ENCODE measurements around the gene PTPN4. TPM values are rescaled to one million over a fixed set of nuclear protein-coding genes. Genes with fewer than 3 reads are reported as not detected.

The PTPN4 gene
- total and polyA plus RNA-seq, 2 of the 8 experiments (the other 6 are each of a cell fraction or from before 2014, with no cell fraction given): 28.5 to 105 TPM

- H3K79me2 ChIP-seq (ENCODE audit: control insufficient read depth in 1 of 2, insufficient read depth in 2 of 2, low read length in 2 of 2): no peaks in the 10 kb centered on the region
- FAIRE-seq: no peak
- H2AK5ac ChIP-seq (ENCODE audit: low read depth, low read length): no peak overlapping the region
- H2BK5ac ChIP-seq (ENCODE audit: low read depth, low read length): no peak overlapping the region
- H3K4me1 ChIP-seq (replicated peaks in 1 of 4; ENCODE audit: control insufficient read depth in 3 of 4, insufficient read depth in 4 of 4, low read length in 3 of 4): no peaks in the 10 kb centered on the region
- H3K9ac ChIP-seq (replicated peaks in 1 of 4; ENCODE audit: extremely low read depth in 1 of 4, low read depth in 3 of 4, low read length in 3 of 4): no peak overlapping the region
- no peak for DNase-seq (ENCODE audit: low read depth in 1 of 2, low spot score in 2 of 2)
- peaks cover 2 to 42% (median 19%) of the 10 kb centered on the region in 4 experiments; a peak in 7 of 8 replicates for H3K36me3 ChIP-seq (ENCODE audit: control insufficient read depth in 2 of 4, insufficient read depth in 4 of 4, low read length in 3 of 4)
- H4K5ac ChIP-seq (ENCODE audit: insufficient read length, low read depth, low read length): no peak overlapping the region
- H2BK120ac ChIP-seq (replicated peaks; ENCODE audit: low read depth, low read length): no peak overlapping the region
- no peak overlapping the region for H3K18ac ChIP-seq (ENCODE audit: extremely low read depth, low read length)
- no peak overlapping the region for H2BK20ac ChIP-seq (ENCODE audit: low read length)
- H3K23me2 ChIP-seq (ENCODE audit: low read depth, low read length): no peaks in the 10 kb centered on the region
- H3K23ac ChIP-seq (ENCODE audit: insufficient read length): no peak overlapping the region
- H3K4ac ChIP-seq (replicated peaks; ENCODE audit: insufficient read length, low read depth, low read length): no peak overlapping the region
- no peak overlapping the region for H3K4me3 ChIP-seq (ENCODE audit: extremely low read depth in 1 of 4, insufficient read depth in 2 of 4, low read depth in 3 of 4, low read length in 4 of 4)
- H2BK15ac ChIP-seq (ENCODE audit: low read length): no peak overlapping the region
- no peaks in the 10 kb centered on the region for H3K79me1 ChIP-seq (ENCODE audit: low read depth, low read length)
- ChIA-PET POLR2A (ENCODE audit: partially characterized antibody) (interaction anchor here (0.5 kb wide), 1 partner anchor 25 kb away, joined by 3 read pairs; no protein-coding TSS in a partner anchor), CTCF (ENCODE audit: partially characterized antibody) (interaction anchor here (0.6 to 1.5 kb wide), 2 partner anchors 8 to 267 kb away, joined by 3 read pairs; no protein-coding TSS in a partner anchor)
- no peak for TF ChIP-seq BRCA1 (IDR thresholded peaks at IDR 0.05; ENCODE audit: low read depth, low read length)
- TF ChIP-seq CEBPB (IDR thresholded peaks at IDR 0.05; ENCODE audit: low read depth, low read length): peak; percentile 69; the same call in 1 of the 2 replicates
- no peak overlapping the region for H3K14ac ChIP-seq (ENCODE audit: insufficient read length)
- H3K56ac ChIP-seq (replicated peaks; ENCODE audit: insufficient read length, low read depth, low read length): no peak overlapping the region
- no peak overlapping the region for H4K91ac ChIP-seq (replicated peaks; ENCODE audit: insufficient read length, low read length)
- no peak overlapping the region for H3K4me2 ChIP-seq (ENCODE audit: insufficient read depth in 1 of 2, low read depth in 2 of 2, low read length in 2 of 2)
- peaks cover 0 to 4% of the 10 kb centered on the region in 2 experiments for H4K20me1 ChIP-seq (replicated peaks in 1 of 2; ENCODE audit: control insufficient read depth in 1 of 2, insufficient read depth in 2 of 2, low read length in 2 of 2)
- no peaks in the 10 kb centered on the region for H3K27me3 ChIP-seq (replicated peaks in 1 of 4; ENCODE audit: control insufficient read depth in 3 of 4, extremely low read depth in 1 of 4, insufficient read depth in 3 of 4, low read length in 3 of 4)
- no peak overlapping the region for H3K27ac ChIP-seq (ENCODE audit: low read depth, low read length)
- whole genome bisulfite sequencing, 2 experiments (ENCODE audit: extremely low coverage in 1 of 2, insufficient coverage in 1 of 2, insufficient read length in 1 of 2, insufficient replicate concordance in 2 of 2, low coverage in 1 of 2, low lambda C conversion rate in 2 of 2, missing lambda C conversion rate in 1 of 2): 85% methylated on average over 3 of the region's 3 CpGs; no CpG with 5 or more reads in 1 of the 2 experiments
- no peak overlapping the region for H2AFZ ChIP-seq (ENCODE audit: low read length)
- no peaks in the 10 kb centered on the region for H3K9me3 ChIP-seq (ENCODE audit: insufficient read depth in 2 of 2, low read depth in 1 of 2, low read length in 1 of 2)
- no peak overlapping the region for H2BK12ac ChIP-seq (ENCODE audit: low read depth, low read length)
- no peak overlapping the region for H4K8ac ChIP-seq (ENCODE audit: extremely low read depth, insufficient read depth, low read length)
Observed at GRCh38 chr2:119941981-119942513, 182.3 kb downstream of the PTPN4 start.

Measured in H1 (cell line).